Smooth muscle cell (in vitro differentiated cells): ENCODE measurements around the gene DHX57. TPM values are rescaled to one million over a fixed set of nuclear protein-coding genes. Genes with fewer than 3 reads are reported as not detected.
A peak's percentile ranks its signal among the peaks of the same experiment; 100 is the strongest.

Source experiments
- DNase-seq: peaks from one replicate; lab custom pipeline; 2025; ENCODE audit not compliant: unreplicated experiment; lab: John Stamatoyannopoulos, UW
- H2AFZ ChIP-seq: fragments of 200-600 bp; sonication (generic); 2 replicates; pipeline ENCODE4 v1.6.0; 2016; ENCODE audit warnings: antibody characterized with exemption, low read depth, mild to moderate bottlenecking
- H3F3A ChIP-seq: fragments of 200-600 bp; sonication (generic); 2 replicates; pipeline ENCODE4 v1.6.0; 2017; ENCODE audit warnings: antibody characterized with exemption, low read depth
- H3K27ac ChIP-seq: fragments of 200-600 bp; sonication (generic); 2 replicates; pipeline ENCODE4 v1.5.1; 2016; ENCODE audit warnings: low read depth, mild to moderate bottlenecking
- H3K27me3 ChIP-seq: fragments of 200-600 bp; sonication (generic); 2 replicates; pipeline ENCODE4 v1.6.1; 2016; ENCODE audit warnings: low read depth, mild to moderate bottlenecking
- H3K36me3 ChIP-seq: fragments of 200-600 bp; sonication (generic); 2 replicates; pipeline ENCODE4 v1.5.1; 2016; ENCODE audit warnings: low read depth
- H3K4me1 ChIP-seq: fragments of 200-600 bp; sonication (generic); 2 replicates; pipeline ENCODE4 v1.5.1; 2016; ENCODE audit warnings: low read depth
- H3K4me2 ChIP-seq: fragments of 200-600 bp; sonication (generic); 2 replicates; pipeline ENCODE4 v1.6.0; 2016; ENCODE audit warnings: mild to moderate bottlenecking
- H3K4me3 ChIP-seq: fragments of 200-600 bp; sonication (generic); 2 replicates; pipeline ENCODE4 v1.5.1; 2016; ENCODE audit warnings: mild to moderate bottlenecking
- H3K79me2 ChIP-seq: fragments of 200-600 bp; sonication (generic); 2 replicates; pipeline ENCODE4 v1.6.0; 2016; ENCODE audit warnings: low read depth, mild to moderate bottlenecking
- H3K9ac ChIP-seq: fragments of 200-600 bp; sonication (generic); 2 replicates; pipeline ENCODE4 v1.6.0; 2016; ENCODE audit warnings: low read depth
- H3K9me3 ChIP-seq: fragments of 200-600 bp; sonication (generic); replicated peaks from 2 replicates; pipeline ENCODE4 v1.5.1; 2016; ENCODE audit warnings: low read depth
- H4K20me1 ChIP-seq: fragments of 200-600 bp; sonication (generic); 2 replicates; pipeline ENCODE4 v1.6.0; 2016; ENCODE audit warnings: low read depth
- CTCF ChIP-seq: fragments of 200-600 bp; sonication (generic); IDR thresholded peaks from 2 replicates; pipeline ENCODE4 v1.5.1; 2017; ENCODE audit warnings: borderline replicate concordance, mild to moderate bottlenecking, antibody characterized with exemption; ENCODE audit not compliant: insufficient read depth, poor library complexity, severe bottlenecking
- WGBS: methylation state at CpG from one replicate; pipeline ENCODE4 v1.1.7; 2016; ENCODE audit warnings: low lambda C conversion rate; 5-methylcytosine and 5-hydroxymethylcytosine counted together
- polyA plus RNA-seq: library from polyadenylated mRNA; unstranded; fragments of >200 nt; fragmentation: Nextera tagmentation; extraction: Ambion mirVana; gene quantifications from 2 replicates; pipeline ENCODE4 v1.2.1, GENCODE V29; 2016
- total RNA-seq: library from RNA; depleted of rRNA; stranded (reverse); fragments of >200 nt; gene quantifications from 2 replicates; pipeline ENCODE4 v1.2.3, GENCODE V29; 2014

DHX57 gene
- total and polyA plus RNA-seq, 2 experiments from 2014 or later = 10.8 to 16.8 TPM

GRCh38 chr2:38750891-38751595 lies 124.7 kb downstream of the DHX57 start, which contains the start of gene SRSF7:
Gene SRSF7, minus strand, starts transcription at chr2:38751361. Its CDS starts 105 bp downstream, at chr2:38751256.
- H3F3A ChIP-seq = peaks cover 24% of the 10 kb centered on the region
- H3K27ac ChIP-seq = peak within 1 kb of the TSS; percentile 97
- H4K20me1 ChIP-seq = peaks cover 46% of the 10 kb centered on the region
- WGBS = under 1% methylated on average over 65 of the region's 68 CpGs
- peak within 1 kb of the TSS; percentile 100 for H3K4me3 ChIP-seq
- no peaks in the 10 kb centered on the region for H3K27me3 ChIP-seq
- peaks cover 49% of the 10 kb centered on the region for H3K79me2 ChIP-seq
- H3K4me1 ChIP-seq = peaks cover 36% of the 10 kb centered on the region
- peak within 1 kb of the TSS; percentile 93 for H2AFZ ChIP-seq
- peaks cover 25% of the 10 kb centered on the region for H3K36me3 ChIP-seq
- no peak for TF ChIP-seq CTCF
- H3K9me3 ChIP-seq = no peaks in the 10 kb centered on the region
- DNase-seq = peak; percentile 95
- H3K4me2 ChIP-seq = peak within 1 kb of the TSS; percentile 98
- peak within 1 kb of the TSS; percentile 96 for H3K9ac ChIP-seq

- no peak for DNase-seq
- WGBS = under 1% methylated on average over 51 of the region's 59 CpGs
- H4K20me1 ChIP-seq = peaks cover 54% of the 10 kb centered on the region
- no peaks in the 10 kb centered on the region for H3K9me3 ChIP-seq
- H3K27ac ChIP-seq = peak overlapping the region; percentile 97
- H3K4me1 ChIP-seq = peaks cover 36% of the 10 kb centered on the region
- H3K36me3 ChIP-seq = peaks cover 33% of the 10 kb centered on the region
- peaks cover 28% of the 10 kb centered on the region for H3F3A ChIP-seq
- H3K79me2 ChIP-seq = peaks cover 54% of the 10 kb centered on the region
- no peak for TF ChIP-seq CTCF
- peak overlapping the region; percentile 98 for H3K4me2 ChIP-seq
- H3K4me3 ChIP-seq = peak overlapping the region; percentile 100
- H3K9ac ChIP-seq = peak overlapping the region; percentile 95
- H2AFZ ChIP-seq = no peak overlapping the region
- H3K27me3 ChIP-seq = no peaks in the 10 kb centered on the region
These were observed 125.5 kb downstream of the DHX57 start for GRCh38 chr2:38750011-38750890.

GRCh38 chr2:38748943-38749804 lies 126.6 kb downstream of the DHX57 start:
- Histone ChIP-seq H2AFZ (no peak overlapping the region), H3K4me1 (peaks cover 36% of the 10 kb centered on the region), H3K9me3 (no peaks in the 10 kb centered on the region), H3K79me2 (peaks cover 62% of the 10 kb centered on the region), H3K27ac (peak overlapping the region; percentile 9), H3K9ac (peak overlapping the region; percentile 95), H3K27me3 (no peaks in the 10 kb centered on the region), H3F3A (peaks cover 32% of the 10 kb centered on the region), H3K4me2 (peak overlapping the region; percentile 98), H3K36me3 (peaks cover 43% of the 10 kb centered on the region), H3K4me3 (peak overlapping the region; percentile 100), H4K20me1 (peaks cover 65% of the 10 kb centered on the region)
- WGBS = 76% methylated on average over 26 of the region's 26 CpGs
- no peak for DNase-seq
- no peak for TF ChIP-seq CTCF
